ENCODE results near the gene FRS2.

DNA sequence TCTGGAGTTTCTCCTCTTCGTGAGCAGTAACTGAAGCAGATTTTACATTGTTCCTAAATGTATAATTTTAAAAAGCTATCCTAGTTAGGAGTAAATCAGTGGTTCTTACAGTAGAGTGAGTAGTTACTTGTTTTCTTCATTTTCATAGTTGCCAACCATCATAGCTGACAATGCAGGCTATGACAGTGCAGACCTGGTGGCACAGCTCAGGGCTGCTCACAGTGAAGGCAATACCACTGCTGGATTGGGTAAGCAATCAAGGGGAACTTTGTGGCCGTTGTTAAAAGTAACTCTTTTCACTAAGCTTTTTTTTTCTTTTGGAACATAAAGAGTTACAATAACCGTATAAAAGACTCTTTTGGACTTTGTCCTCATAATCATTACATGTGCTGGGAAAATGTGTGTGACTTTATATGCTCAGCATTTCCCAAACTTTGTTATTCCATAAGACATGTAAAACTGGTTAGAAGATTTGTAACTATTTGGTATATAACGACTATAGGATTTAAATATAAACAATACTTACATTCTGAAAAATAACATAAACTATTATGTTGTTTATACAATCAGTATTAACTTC is 128.1 kb downstream of the FRS2 start:
- TF ChIP-seq, protein P1, sequence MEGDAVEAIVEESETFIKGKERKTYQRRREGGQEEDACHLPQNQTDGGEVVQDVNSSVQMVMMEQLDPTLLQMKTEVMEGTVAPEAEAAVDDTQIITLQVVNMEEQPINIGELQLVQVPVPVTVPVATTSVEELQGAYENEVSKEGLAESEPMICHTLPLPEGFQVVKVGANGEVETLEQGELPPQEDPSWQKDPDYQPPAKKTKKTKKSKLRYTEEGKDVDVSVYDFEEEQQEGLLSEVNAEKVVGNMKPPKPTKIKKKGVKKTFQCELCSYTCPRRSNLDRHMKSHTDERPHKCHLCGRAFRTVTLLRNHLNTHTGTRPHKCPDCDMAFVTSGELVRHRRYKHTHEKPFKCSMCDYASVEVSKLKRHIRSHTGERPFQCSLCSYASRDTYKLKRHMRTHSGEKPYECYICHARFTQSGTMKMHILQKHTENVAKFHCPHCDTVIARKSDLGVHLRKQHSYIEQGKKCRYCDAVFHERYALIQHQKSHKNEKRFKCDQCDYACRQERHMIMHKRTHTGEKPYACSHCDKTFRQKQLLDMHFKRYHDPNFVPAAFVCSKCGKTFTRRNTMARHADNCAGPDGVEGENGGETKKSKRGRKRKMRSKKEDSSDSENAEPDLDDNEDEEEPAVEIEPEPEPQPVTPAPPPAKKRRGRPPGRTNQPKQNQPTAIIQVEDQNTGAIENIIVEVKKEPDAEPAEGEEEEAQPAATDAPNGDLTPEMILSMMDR (conservative IDR thresholded peaks at IDR 0.05), result no peak
- no peak for TF ChIP-seq ZFX (IDR thresholded peaks at IDR 0.05)

Data from C4-2B (cell line).